Subcutaneous adipose tissue (tissue), 4 donors: ENCODE data around the gene RAB17. TPM values are rescaled to one million over a fixed set of nuclear protein-coding genes. Genes with fewer than 3 reads are reported as not detected.

Source experiments
- total RNA-seq, 4 donors: library from RNA; depleted of rRNA; stranded (reverse); fragments of >200 nt; gene quantifications; one replicate each; pipeline ENCODE4 v1.1.0, GENCODE V29; 2016
- TF ChIP-seq, protein P1 (sequence below): fragments of 450-650 bp; IDR thresholded peaks from one replicate; pipeline ENCODE4 v1.5.1; 2016; ENCODE audit warnings: low read depth, mild to moderate bottlenecking, control low read depth, antibody characterized with exemption, moderate library complexity

The RAB17 gene
- total RNA-seq, 4 donors from 2014 or later = 0.65 to 1.2 TPM; not detected in 2

DNA sequence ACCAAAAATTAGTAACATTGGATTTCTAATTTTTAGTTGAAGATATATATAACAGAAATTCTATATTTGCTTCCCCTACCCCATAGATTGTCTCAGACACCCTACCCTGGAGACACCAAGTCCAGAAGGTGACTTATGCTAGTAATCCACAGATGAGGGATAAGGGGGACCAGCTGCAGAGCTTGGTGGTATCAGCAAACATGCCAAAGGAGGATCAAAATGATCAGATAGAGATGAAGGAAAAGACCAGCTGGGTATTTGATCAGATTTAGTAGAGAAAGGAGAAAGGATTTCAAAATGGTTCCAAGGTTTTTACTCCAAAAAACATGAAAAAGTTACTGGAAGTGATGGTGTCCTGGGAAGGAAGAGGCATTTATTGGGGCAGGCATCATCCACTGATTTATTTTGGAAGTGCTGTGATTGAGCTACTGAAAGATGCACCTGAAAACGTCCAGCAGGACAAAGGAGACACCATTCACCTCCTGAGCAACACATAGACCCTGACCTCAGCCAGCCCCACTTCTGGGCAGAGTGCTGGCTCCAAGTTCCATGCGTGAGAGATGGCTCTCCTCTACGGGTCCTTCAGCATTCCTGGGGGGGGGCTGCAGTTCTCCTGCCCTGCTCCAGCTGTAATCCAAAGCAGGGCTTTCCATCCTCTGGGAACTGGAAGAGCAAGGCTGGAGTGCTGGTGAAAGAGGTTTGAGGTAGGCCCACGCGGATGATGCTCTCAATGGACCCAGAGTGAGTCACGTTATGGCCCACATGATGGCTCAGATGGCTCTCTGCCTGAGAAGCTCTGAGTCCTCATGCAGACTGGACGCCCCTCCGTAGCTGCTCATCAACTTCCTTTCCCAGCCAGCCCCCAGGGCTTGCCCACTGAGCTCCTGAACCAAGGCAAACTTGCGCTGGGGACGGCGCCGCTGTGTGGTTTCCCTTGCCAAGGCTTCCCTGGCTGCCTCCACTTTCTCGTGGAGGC lies 33.2 kb upstream of the RAB17 start:
- TF ChIP-seq, protein P1, sequence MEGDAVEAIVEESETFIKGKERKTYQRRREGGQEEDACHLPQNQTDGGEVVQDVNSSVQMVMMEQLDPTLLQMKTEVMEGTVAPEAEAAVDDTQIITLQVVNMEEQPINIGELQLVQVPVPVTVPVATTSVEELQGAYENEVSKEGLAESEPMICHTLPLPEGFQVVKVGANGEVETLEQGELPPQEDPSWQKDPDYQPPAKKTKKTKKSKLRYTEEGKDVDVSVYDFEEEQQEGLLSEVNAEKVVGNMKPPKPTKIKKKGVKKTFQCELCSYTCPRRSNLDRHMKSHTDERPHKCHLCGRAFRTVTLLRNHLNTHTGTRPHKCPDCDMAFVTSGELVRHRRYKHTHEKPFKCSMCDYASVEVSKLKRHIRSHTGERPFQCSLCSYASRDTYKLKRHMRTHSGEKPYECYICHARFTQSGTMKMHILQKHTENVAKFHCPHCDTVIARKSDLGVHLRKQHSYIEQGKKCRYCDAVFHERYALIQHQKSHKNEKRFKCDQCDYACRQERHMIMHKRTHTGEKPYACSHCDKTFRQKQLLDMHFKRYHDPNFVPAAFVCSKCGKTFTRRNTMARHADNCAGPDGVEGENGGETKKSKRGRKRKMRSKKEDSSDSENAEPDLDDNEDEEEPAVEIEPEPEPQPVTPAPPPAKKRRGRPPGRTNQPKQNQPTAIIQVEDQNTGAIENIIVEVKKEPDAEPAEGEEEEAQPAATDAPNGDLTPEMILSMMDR = no peak

DNA sequence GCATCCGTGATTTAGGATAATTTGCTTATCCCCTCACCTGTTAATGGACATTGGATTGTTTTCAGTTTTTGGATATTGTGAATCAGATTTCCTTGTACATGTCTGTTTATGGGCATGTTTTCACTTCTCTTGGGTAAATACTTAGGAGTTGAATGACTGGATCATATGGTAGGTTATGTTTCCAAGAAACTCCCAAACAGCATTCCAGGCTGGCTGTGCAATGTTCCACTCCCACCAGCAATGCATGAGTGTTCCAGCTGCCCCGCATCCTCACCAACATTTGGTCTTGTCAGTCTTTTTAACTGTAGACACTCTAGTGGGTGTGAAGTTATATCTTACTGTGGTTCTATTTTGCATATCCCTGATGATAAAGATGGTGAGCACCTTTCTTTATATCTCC lies 27.9 kb upstream of the RAB17 start:
- TF ChIP-seq, protein P1 = no peak

DNA sequence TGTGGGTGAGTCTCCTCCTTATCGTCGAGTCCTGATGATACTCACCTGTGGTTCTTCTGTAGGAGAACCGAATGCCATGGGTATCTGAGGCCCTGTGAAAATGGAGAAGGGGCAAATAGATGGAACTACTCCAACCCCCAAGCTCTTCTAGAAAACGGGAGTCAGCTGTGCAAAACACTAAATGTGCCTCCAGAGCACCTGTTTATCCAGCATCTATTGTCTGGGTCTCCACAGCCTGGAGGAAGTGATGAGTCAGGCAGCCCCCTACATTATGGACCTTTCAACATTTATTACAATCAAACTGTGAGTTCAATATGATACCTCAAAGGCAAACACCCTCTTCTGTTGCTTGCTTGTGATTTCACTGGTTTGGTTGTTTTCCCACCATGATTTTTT lies 27.1 kb upstream of the RAB17 start:
- TF ChIP-seq, protein P1 = no peak

DNA sequence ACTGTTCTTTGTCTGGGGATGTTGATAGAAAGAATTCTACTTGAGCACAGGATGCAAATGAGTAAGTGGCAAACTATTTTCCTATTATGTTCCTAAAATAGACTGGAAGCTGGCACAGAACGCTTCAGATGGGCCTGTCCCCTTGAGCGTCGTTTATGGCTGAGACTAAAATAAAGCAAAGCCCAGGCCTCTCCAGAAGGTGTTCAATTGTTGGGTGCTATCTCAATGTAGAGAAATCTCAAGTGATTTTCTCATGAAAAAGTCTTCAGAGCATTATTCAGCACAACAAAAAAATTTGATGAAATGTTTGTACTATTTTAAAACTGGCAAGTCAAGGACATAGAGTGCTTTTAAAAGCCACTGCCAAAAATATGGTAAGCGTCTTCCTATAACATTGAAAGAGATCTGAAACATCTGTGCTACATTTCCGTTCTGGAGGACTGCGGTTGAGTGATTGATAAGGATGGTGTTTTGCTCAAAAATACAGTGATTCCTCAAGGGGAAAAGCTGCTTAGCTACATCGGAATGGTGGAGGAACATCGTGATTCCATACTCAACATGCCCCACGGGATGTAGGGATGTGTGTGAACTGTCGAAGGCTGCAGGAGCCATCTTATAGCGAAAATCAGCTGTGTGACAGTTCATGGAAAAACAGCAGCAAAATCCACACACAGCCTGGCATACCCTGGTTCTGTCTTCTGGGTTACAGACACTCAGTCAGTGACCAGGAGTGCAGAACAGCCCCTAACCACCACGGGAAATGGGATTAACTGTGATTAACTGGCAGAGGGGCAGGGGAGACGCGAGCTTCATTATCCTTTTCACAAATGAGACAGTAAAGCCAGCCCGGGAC lies 26.4 kb upstream of the RAB17 start:
- TF ChIP-seq, protein P1 = no peak

DNA sequence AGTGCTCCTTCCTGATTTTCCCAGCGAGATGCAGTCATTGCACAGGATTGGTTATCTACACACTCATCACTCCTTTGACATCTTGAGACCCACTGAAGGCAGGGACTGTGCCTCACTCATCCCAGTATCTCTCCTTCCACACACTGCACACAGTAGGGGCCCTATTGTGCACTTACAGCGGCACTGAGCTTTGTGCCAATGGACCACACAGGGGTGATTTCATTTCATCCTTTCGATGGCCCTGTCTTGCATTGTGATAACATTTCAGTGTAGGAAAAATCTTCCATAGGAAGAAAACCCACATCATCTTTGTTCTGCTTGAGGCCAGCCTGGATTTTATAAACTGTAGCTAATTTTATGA lies 25.8 kb upstream of the RAB17 start:
- TF ChIP-seq, protein P1 = no peak

DNA sequence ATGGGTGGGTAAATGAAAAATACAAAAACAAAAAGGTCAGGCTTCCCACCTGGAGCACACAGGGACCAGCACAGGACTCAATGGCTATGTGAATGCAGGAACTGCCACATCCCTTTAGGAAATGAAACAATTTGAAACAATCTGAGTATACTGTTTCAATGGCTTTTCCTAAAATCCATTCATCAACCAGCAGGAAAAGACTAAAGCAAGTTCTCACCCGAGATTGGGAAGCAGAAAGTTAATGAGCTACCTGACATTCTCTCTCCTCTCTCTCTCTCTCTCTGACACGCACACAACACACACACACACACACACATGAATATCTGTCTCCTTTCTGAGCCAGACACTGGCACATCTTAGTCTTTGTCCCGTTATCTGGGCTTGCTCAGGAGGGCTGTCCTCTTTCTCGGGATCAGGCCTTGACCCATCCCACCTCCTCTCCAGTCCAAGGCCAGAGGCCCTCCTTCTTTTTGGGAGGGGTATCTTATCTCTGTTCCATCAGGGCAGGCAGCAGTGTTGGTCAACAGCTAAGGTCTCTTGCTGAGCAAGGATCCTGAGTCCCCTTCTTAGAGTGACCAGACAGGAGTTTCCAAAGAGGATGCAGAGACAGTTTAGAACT lies 25.2 kb upstream of the RAB17 start:
- TF ChIP-seq, protein P1 = no peak
